Neural cell (in vitro differentiated cells): ENCODE measurements around the gene ZC3H11A.

Source experiments
- CTCF ChIP-seq: fragments of 450-650 bp; IDR thresholded peaks from 2 replicates; pipeline ENCODE4 v1.5.1; 2014; ENCODE audit warnings: antibody characterized with exemption, mild to moderate bottlenecking, moderate library complexity; ENCODE audit not compliant: poor library complexity, severe bottlenecking
- EP300 ChIP-seq: fragments of 450-650 bp; conservative IDR thresholded peaks from 2 replicates; pipeline ENCODE4 v1.6.1; 2014; ENCODE audit warnings: antibody characterized with exemption, mild to moderate bottlenecking, moderate library complexity; ENCODE audit not compliant: poor library complexity, severe bottlenecking
- EZH2 ChIP-seq: fragments of 200-600, 300-800 bp; shearing (Covaris generic), sonication (generic); IDR thresholded peaks from 2 replicates; pipeline ENCODE4 v1.6.1; 2014; ENCODE audit warnings: antibody characterized with exemption, low read length, borderline replicate concordance, mild to moderate bottlenecking; ENCODE audit not compliant: insufficient read depth, poor library complexity, severe bottlenecking
- MXI1 ChIP-seq: fragments of 450-650 bp; conservative IDR thresholded peaks from 2 replicates; pipeline ENCODE4 v1.6.1; 2014; ENCODE audit warnings: antibody characterized with exemption, mild to moderate bottlenecking; ENCODE audit not compliant: poor library complexity, severe bottlenecking
- POLR2AphosphoS5 ChIP-seq: IDR thresholded peaks from 2 replicates; pipeline ENCODE4 v1.6.1; 2012
- RAD21 ChIP-seq: fragments of 450-650 bp; conservative IDR thresholded peaks from 2 replicates; pipeline ENCODE4 v1.6.1; 2014; ENCODE audit warnings: antibody characterized with exemption, mild to moderate bottlenecking, moderate library complexity
- REST ChIP-seq: IDR thresholded peaks from 2 replicates; pipeline ENCODE4 v1.6.1; 2012; ENCODE audit warnings: borderline replicate concordance
- SMC3 ChIP-seq: fragments of 450-650 bp; conservative IDR thresholded peaks from 2 replicates; pipeline ENCODE4 v1.6.1; 2014; ENCODE audit warnings: antibody characterized with exemption, mild to moderate bottlenecking, moderate library complexity; ENCODE audit not compliant: poor library complexity
- TAF1 ChIP-seq: IDR thresholded peaks from 2 replicates; pipeline ENCODE4 v1.6.1; 2012; ENCODE audit warnings: low read depth

GRCh38 chr1:203797216-203797615, 1.8 kb downstream of the ZC3H11A start:
- TF ChIP-seq CTCF (no peak), TAF1 (no peak), REST (no peak), EZH2 (no peak), POLR2AphosphoS5 (no peak), EP300 (no peak), SMC3 (no peak), RAD21 (no peak), MXI1 (no peak)
